GM12874 (cell line): ENCODE measurements around the gene OSBPL3.

ENCODE experiments used
- TF ChIP-seq, protein P1 (sequence below): IDR thresholded peaks from 2 replicates; pipeline ENCODE4 v1.5.1; 2011; ENCODE audit warnings: low read depth, mild to moderate bottlenecking, control low read depth, low read length, moderate library complexity; ENCODE audit not compliant: insufficient read depth

OSBPL3 gene

DNA sequence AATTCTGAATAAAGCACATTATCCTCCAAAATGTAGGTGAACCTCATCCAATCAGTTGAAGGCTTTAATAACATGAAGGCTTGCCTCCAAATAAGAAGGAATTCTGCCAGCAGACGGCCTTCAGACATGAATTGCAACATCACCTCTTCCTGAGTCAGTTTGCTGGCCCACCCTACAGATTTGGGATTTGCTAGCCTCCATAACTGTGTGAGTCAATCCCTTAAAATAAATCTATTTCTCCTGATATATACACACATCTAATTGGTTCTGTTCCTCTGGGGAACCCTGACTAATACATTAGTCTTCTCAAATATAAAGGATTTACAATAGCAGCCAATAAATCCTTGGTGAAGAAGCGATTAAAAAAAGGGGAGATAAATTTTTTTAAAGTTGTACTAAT lies 34.8 kb upstream of the OSBPL3 start:
- TF ChIP-seq, protein P1, sequence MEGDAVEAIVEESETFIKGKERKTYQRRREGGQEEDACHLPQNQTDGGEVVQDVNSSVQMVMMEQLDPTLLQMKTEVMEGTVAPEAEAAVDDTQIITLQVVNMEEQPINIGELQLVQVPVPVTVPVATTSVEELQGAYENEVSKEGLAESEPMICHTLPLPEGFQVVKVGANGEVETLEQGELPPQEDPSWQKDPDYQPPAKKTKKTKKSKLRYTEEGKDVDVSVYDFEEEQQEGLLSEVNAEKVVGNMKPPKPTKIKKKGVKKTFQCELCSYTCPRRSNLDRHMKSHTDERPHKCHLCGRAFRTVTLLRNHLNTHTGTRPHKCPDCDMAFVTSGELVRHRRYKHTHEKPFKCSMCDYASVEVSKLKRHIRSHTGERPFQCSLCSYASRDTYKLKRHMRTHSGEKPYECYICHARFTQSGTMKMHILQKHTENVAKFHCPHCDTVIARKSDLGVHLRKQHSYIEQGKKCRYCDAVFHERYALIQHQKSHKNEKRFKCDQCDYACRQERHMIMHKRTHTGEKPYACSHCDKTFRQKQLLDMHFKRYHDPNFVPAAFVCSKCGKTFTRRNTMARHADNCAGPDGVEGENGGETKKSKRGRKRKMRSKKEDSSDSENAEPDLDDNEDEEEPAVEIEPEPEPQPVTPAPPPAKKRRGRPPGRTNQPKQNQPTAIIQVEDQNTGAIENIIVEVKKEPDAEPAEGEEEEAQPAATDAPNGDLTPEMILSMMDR: no peak

DNA sequence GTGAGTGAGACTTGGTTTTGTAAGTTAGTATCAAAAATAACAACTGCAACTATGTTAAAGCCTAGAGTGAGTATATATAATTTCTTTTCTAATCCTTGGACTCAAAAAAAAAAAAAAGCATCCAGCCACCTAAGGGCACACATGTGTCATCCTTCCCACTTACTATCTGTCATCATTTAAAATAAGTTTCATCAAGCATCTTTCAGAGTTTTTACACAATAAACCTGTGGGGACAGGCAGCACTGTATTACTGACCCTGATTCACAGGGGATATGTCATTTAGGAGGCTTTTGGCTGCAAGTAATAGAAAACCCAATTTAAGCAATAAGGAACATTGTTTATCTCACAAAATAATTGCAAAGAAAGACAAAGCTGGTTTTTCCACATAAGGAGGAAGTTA lies 32.3 kb upstream of the OSBPL3 start:
- TF ChIP-seq, protein P1: no peak

DNA sequence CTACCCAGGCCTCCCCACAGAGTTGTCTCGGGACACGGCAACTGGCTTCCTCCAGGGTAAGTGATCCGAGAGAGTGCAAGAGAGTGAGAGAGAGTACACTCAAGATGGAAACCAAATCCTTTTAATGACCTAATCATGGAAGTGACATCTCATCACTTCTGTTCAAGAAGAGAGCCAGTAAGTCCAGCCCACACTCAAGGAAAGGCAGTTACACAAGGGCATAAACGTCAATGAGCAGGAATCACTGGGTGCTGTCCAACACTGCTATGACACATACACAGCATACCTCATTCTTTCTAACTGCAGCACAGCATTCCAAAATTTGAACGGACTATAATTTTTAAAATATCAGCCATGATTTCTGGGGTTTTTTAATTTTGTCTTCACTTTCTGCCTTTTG lies 29.3 kb upstream of the OSBPL3 start:
- TF ChIP-seq, protein P1: no peak

DNA sequence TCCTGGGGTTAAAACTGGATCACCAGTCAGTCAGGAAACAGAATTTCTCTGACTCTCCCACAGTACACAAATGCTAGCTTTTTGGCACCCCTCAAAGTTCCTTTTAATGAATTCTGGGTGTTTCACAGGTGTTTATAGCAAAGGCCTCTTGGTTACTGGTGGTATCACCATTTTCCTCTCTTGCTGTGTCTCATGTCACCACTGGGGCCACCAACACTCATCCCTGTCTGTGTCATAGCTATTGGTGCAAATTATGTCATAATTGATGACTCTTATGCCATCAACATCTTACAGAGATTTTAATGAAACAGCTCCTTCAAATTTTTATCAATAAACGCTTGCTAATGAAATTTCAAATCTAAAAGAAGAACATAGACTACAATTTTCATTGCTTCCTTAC lies 27.7 kb upstream of the OSBPL3 start:
- TF ChIP-seq, protein P1: no peak

DNA sequence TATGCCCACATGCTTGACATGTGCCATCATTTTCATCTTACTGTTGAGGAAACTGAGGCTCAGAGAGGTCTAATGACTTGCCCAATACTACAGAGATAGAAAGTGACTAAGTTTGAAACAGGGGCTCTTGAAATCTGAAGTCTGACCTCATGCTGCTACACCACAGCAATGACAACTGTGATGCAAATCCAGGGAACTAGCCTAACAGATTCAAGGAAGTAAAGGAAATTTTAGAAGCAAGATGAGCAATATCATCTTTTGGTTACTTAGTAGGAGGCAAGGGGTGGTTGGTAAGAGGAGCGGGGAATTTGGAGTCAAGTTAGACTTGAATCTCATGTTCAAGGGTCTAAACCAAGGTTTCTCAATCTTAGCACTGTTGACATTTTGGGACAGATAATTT lies 26.3 kb upstream of the OSBPL3 start:
- TF ChIP-seq, protein P1: no peak

DNA sequence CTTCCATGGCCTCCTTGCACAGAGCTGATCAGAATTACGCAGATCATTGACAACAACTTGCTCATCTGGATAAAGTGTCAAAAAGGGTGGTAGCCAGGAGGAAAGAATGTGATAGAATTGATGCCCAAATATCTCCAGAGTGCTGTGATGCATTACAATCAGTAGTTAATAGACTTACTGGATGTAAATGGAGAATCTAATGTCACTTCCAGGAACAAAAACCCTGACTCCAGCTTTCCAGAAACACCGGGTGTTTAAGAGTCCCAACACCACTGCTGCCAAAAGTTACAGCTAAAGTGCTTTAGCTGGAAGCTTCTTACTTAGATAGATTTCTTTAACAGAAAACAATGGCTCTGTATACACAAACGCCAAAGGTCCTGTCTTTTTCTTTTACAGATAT lies 25.7 kb upstream of the OSBPL3 start:
- TF ChIP-seq, protein P1: no peak

DNA sequence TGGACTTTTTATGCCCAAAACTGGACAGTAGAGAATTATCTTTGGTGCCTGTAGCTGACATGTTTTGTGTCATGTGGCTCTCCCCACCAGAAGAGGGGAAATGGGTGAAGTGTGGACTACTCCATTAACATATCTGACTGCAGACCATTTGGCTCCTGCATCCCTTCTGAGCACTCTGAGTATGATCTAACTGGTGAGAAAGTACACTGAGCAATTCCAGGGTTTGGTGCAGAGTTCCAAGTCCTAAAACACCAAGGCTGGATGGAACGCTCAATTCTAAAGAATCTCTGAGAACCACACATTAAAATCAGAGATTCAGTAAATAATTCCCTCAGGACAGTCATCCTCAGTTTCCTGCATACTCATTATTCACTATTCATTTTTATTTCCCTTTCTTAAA lies 22.8 kb upstream of the OSBPL3 start:
- TF ChIP-seq, protein P1: no peak

DNA sequence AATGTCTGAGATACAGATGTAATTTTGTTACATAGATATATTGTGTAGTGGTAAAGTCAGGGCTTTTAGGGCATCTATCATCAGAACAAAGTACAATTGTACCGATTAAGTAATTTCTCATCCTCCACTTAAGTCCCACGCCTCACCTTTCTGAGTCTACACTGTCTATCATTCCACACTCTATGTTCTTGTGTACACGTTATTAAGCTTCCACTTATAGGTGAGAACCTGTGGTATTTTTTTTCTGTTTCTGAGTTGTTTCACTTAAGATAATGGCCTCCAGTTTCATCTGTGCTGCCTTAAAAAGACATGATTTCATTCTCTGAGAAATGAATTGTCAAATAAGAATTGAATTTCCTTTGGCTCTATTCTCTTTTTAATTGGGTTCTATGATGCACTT lies 15.5 kb upstream of the OSBPL3 start:
- TF ChIP-seq, protein P1: no peak
